Activated CD8-positive, alpha-beta memory T cell treated with anti-CD3 and anti-CD28 coated beads, Interleukin-2, amount 50 U/mL, for 24 hours (primary cell): ENCODE results near the gene SMIM10L1.

ENCODE experiments used
- DNase-seq: peaks from one replicate; pipeline ENCODE4 v3.0.0-alpha.2; 2020; ENCODE audit errors: extremely low read depth

SMIM10L1 gene

GRCh38 chr12:11186837-11187236, 15.8 kb downstream of the SMIM10L1 start, which contains the start of gene TAS2R42:
Gene TAS2R42 (minus strand): TSS chr12:11186937. CDS start chr12:11186937, 0 bp downstream.
- DNase-seq: no peak

GRCh38 chr12:11202811-11203210, 31.8 kb downstream of the SMIM10L1 start:
- no peak for DNase-seq

- no peak for DNase-seq
These were observed 33.2 kb downstream of the SMIM10L1 start for GRCh38 chr12:11204173-11204572.

- no peak for DNase-seq
These were observed 38.1 kb downstream of the SMIM10L1 start for GRCh38 chr12:11209113-11209512.
